GM13977 (cell line): ENCODE data around the gene NPTX1.

Experiments used
- DNase-seq: peaks from one replicate; pipeline ENCODE4 v3.0.0; 2012; ENCODE audit warnings: low spot score
- CTCF ChIP-seq: IDR thresholded peaks from 2 replicates; pipeline ENCODE4 v1.5.1; 2012; ENCODE audit warnings: mild to moderate bottlenecking, control low read depth; ENCODE audit not compliant: insufficient read depth; ENCODE audit errors: extremely low read depth, missing control alignments
- in situ Hi-C: fragments of 300-500 bp; cut with MboI; formaldehyde crosslinking; loops from one replicate; pipeline ENCODE4 v1.12.0; 2022; ENCODE audit warnings: low sequenced_read_pairs, low pct_unique_long_range_greater_than_20kb, mixed read lengths, inconsistent platforms; ENCODE audit not compliant: unreplicated experiment

Gene NPTX1

DNA sequence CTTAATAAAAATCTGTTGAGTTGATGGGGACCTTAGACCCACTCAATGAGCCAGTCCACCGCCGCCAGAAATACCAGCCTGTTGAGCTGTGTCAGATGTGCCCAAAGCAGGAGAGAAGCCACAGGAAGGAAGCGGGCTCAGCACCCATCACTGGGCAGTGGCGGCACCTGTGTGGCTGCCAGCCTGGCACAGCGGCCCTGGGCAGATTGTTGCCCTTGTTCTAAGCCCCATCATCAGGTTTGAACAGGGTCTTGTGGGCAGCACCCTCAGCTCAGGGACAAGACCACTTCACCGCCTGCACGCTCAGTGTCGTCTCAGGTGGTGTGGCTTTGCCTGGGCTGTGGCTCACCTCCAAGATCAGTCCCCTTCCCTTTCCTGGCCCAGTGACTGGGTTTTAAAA is 52.1 kb downstream of the NPTX1 start:
- no peak for TF ChIP-seq CTCF
- in situ Hi-C loops = no loop called here

GRCh38 chr17:80423536-80424225 is 52.7 kb downstream of the NPTX1 start:
- TF ChIP-seq CTCF = no peak
- in situ Hi-C loops = no loop called here
- peak; percentile 19 for DNase-seq

More for the DNA sequence above, 52.1 kb downstream of the NPTX1 start:
- DNase-seq = no peak

DNA sequence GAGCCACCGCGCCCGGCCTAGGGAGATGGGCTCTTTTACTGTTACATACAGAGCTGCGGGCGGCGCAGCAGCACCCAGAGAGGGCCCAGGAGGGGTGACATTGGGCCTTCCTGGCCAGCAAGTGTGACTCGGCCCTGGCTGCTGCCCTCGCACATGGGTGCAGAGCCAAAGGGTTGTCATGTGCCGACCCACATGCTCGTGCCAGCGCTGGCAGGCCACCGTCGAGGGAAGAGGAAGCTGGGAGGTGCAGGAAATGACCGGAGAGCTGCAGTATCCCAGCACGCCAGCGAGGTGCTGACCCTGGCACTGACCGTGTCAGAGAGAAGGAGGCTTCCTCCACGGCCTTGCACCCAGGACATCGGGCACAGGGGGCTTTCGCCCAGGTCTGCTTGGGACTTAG is 53.4 kb downstream of the NPTX1 start:
- no peak for TF ChIP-seq CTCF
- peak; percentile 12 for DNase-seq
- in situ Hi-C loops = no loop called here

- no peak for TF ChIP-seq CTCF
- DNase-seq = no peak
- in situ Hi-C loops = no loop called here
Measured at GRCh38 chr17:80422276-80422675, 54.1 kb downstream of the NPTX1 start.

- peak; percentile 12 for DNase-seq
- no peak for TF ChIP-seq CTCF
- in situ Hi-C loops = no loop called here
Measured at GRCh38 chr17:80421381-80422090, 54.9 kb downstream of the NPTX1 start.

- no peak for TF ChIP-seq CTCF
- no peak for DNase-seq
Measured at GRCh38 chr17:80419255-80419654, 57.2 kb downstream of the NPTX1 start.

More at GRCh38 chr17:80419255-80419654, 57.2 kb downstream of the NPTX1 start:
- in situ Hi-C loops = no loop called here
